H1 (cell line): Measurements from ENCODE around the gene IL21R. TPM values are rescaled to one million over a fixed set of nuclear protein-coding genes. Genes with fewer than 3 reads are reported as not detected.

Source experiments
- CTCF ChIA-PET: fragments of 300-600 bp; sonication (Branson Sonifier 250); formaldehyde crosslinking; loops from one replicate; lab custom pipeline; 2021; ENCODE audit not compliant: partially characterized antibody; lab: Charles Lee
- POLR2A ChIA-PET: fragments of 300-600 bp; sonication (Branson Sonifier 250); formaldehyde crosslinking; loops from one replicate; lab custom pipeline; 2021; ENCODE audit warnings: inconsistent platforms; ENCODE audit not compliant: partially characterized antibody; lab: Charles Lee
- DNase-seq, 2 experiments: peaks; one replicate each; pipeline versions ENCODE4 v3.0.0 to v3.0.0-alpha.2; 2010 to 2022; ENCODE audit warnings: low spot score in 2 of 2, low read depth in 1 of 2, mixed read lengths in 1 of 2
- FAIRE-seq: peaks from 2 replicates; lab custom pipeline; 2011; peaks lifted over from hg19 to GRCh38; lab: Jason Lieb, UNC
- H2AFZ ChIP-seq: 2 replicates; pipeline ENCODE4 v1.8.1; 2012; ENCODE audit warnings: low read length, inconsistent platforms
- H2AK5ac ChIP-seq: 2 replicates; pipeline ENCODE4 v1.6.1; 2013; ENCODE audit warnings: low read depth, low read length
- H2BK120ac ChIP-seq: replicated peaks from 2 replicates; pipeline ENCODE3; 2013; ENCODE audit warnings: low read depth, low read length, inconsistent platforms
- H2BK12ac ChIP-seq: 2 replicates; pipeline ENCODE4 v1.6.1; 2013; ENCODE audit warnings: low read depth, low read length
- H2BK15ac ChIP-seq: 2 replicates; pipeline ENCODE4 v1.6.1; 2013; ENCODE audit warnings: low read length
- H2BK20ac ChIP-seq: 2 replicates; pipeline ENCODE4 v1.6.1; 2013; ENCODE audit warnings: low read length
- H2BK5ac ChIP-seq: 2 replicates; pipeline ENCODE4 v1.6.1; 2013; ENCODE audit warnings: low read depth, low read length
- H3K14ac ChIP-seq: 2 replicates; pipeline ENCODE4 v1.6.1; 2013; ENCODE audit warnings: inconsistent platforms; ENCODE audit not compliant: insufficient read length
- H3K18ac ChIP-seq: 2 replicates; pipeline ENCODE4 v1.6.1; 2013; ENCODE audit warnings: low read length; ENCODE audit errors: extremely low read depth
- H3K23ac ChIP-seq: 2 replicates; pipeline ENCODE4 v1.6.1; 2013; ENCODE audit warnings: inconsistent platforms; ENCODE audit not compliant: insufficient read length
- H3K23me2 ChIP-seq: 2 replicates; pipeline ENCODE4 v1.6.1; 2013; ENCODE audit warnings: low read depth, low read length
- H3K27ac ChIP-seq: 2 replicates; pipeline ENCODE4 v1.6.1; 2011; ENCODE audit warnings: low read depth, low read length, inconsistent platforms
- H3K27me3 ChIP-seq, 4 experiments: replicated peaks in 1 of 4; 1 replicate in 1 of 4; 2 replicates in 3 of 4; pipeline versions ENCODE4 v1.6.1 to v1.8.1; 2011 to 2013; ENCODE audit warnings: low read length in 3 of 4, mild to moderate bottlenecking in 3 of 4, inconsistent platforms in 2 of 4, mixed read lengths in 2 of 4, moderate library complexity in 1 of 4; ENCODE audit not compliant: control insufficient read depth in 3 of 4, insufficient read depth in 3 of 4; ENCODE audit errors: extremely low read depth in 1 of 4
- H3K36me3 ChIP-seq, 4 experiments: 2 replicates each; pipeline versions ENCODE4 v1.6.1 to v1.8.1; 2011 to 2013; ENCODE audit warnings: mild to moderate bottlenecking in 4 of 4, low read length in 3 of 4, moderate library complexity in 2 of 4, control low read depth in 1 of 4, inconsistent platforms in 1 of 4; ENCODE audit not compliant: insufficient read depth in 4 of 4, control insufficient read depth in 2 of 4
- H3K4ac ChIP-seq: replicated peaks from 2 replicates; pipeline ENCODE3; 2013; ENCODE audit warnings: low read length, low read depth, mixed read lengths, inconsistent platforms; ENCODE audit not compliant: insufficient read length
- H3K4me1 ChIP-seq, 4 experiments: replicated peaks in 1 of 4; 1 replicate in 1 of 4; 2 replicates in 3 of 4; pipeline versions ENCODE4 v1.6.1 to v1.8.1; 2011 to 2013; ENCODE audit warnings: low read length in 3 of 4, inconsistent platforms in 2 of 4, mixed read lengths in 1 of 4; ENCODE audit not compliant: insufficient read depth in 4 of 4, control insufficient read depth in 3 of 4
- H3K4me2 ChIP-seq, 2 experiments: 2 replicates each; pipeline versions ENCODE4 v1.6.1 to v1.8.1; 2011 to 2013; ENCODE audit warnings: low read depth in 2 of 2, low read length in 2 of 2, control low read depth in 1 of 2, inconsistent platforms in 1 of 2, mild to moderate bottlenecking in 1 of 2; ENCODE audit not compliant: insufficient read depth in 1 of 2
- H3K4me3 ChIP-seq, 4 experiments: fragments of 200-600, 300-600 bp in 1 of 4; sonication (generic), shearing (Covaris generic), sonication (Bioruptor Twin) in 1 of 4; 2 replicates each; pipeline versions ENCODE4 v1.5.1 to v1.8.1; 2011 to 2016; ENCODE audit warnings: low read length in 4 of 4, low read depth in 3 of 4, control low read depth in 2 of 4, inconsistent platforms in 2 of 4, mild to moderate bottlenecking in 2 of 4, mixed read lengths in 1 of 4, moderate library complexity in 1 of 4; ENCODE audit not compliant: insufficient read depth in 2 of 4; ENCODE audit errors: extremely low read depth in 1 of 4
- H3K56ac ChIP-seq: replicated peaks from 2 replicates; pipeline ENCODE3; 2013; ENCODE audit warnings: low read depth, mild to moderate bottlenecking, mixed read lengths, low read length, inconsistent platforms; ENCODE audit not compliant: insufficient read length
- H3K79me1 ChIP-seq: 2 replicates; pipeline ENCODE4 v1.6.1; 2013; ENCODE audit warnings: low read depth, low read length, control low read depth
- H3K79me2 ChIP-seq, 2 experiments: 2 replicates each; pipeline versions ENCODE4 v1.6.1 to v1.8.1; 2012 to 2013; ENCODE audit warnings: low read length in 2 of 2, mild to moderate bottlenecking in 2 of 2, inconsistent platforms in 1 of 2; ENCODE audit not compliant: insufficient read depth in 2 of 2, control insufficient read depth in 1 of 2
- H3K9ac ChIP-seq, 4 experiments: replicated peaks in 1 of 4; 1 replicate in 1 of 4; 2 replicates in 3 of 4; pipeline versions ENCODE4 v1.6.1 to v1.8.1; 2011 to 2013; ENCODE audit warnings: low read depth in 3 of 4, low read length in 3 of 4, control low read depth in 2 of 4, mild to moderate bottlenecking in 2 of 4, moderate library complexity in 2 of 4, inconsistent platforms in 1 of 4; ENCODE audit errors: extremely low read depth in 1 of 4
- H3K9me3 ChIP-seq, 2 experiments: 2 replicates each; pipeline versions ENCODE4 v1.6.1 to v1.8.1; 2012 to 2013; ENCODE audit warnings: mild to moderate bottlenecking in 2 of 2, moderate library complexity in 2 of 2, control low read depth in 1 of 2, inconsistent platforms in 1 of 2, low read depth in 1 of 2, low read length in 1 of 2, mixed read lengths in 1 of 2; ENCODE audit not compliant: insufficient read depth in 2 of 2
- H4K20me1 ChIP-seq, 2 experiments: replicated peaks in 1 of 2; 2 replicates each; pipeline versions ENCODE3 to v1.8.1; 2011 to 2013; ENCODE audit warnings: inconsistent platforms in 2 of 2, low read length in 2 of 2, mild to moderate bottlenecking in 1 of 2; ENCODE audit not compliant: insufficient read depth in 2 of 2, control insufficient read depth in 1 of 2
- H4K5ac ChIP-seq: 2 replicates; pipeline ENCODE4 v1.6.1; 2013; ENCODE audit warnings: low read length, low read depth, mixed read lengths, inconsistent platforms; ENCODE audit not compliant: insufficient read length
- H4K8ac ChIP-seq: 2 replicates; pipeline ENCODE4 v1.8.0; 2013; ENCODE audit warnings: mild to moderate bottlenecking, moderate library complexity, low read length, inconsistent platforms; ENCODE audit not compliant: insufficient read depth; ENCODE audit errors: extremely low read depth
- H4K91ac ChIP-seq: replicated peaks from 2 replicates; pipeline ENCODE3; 2013; ENCODE audit warnings: low read length, mixed read lengths, inconsistent platforms; ENCODE audit not compliant: insufficient read length
- CTBP2 ChIP-seq: IDR thresholded peaks from 2 replicates; pipeline ENCODE4 v1.7.0; 2011; ENCODE audit warnings: borderline replicate concordance, mild to moderate bottlenecking, moderate library complexity, mixed read lengths, low read length; ENCODE audit not compliant: insufficient read depth, insufficient read length
- CTCF ChIP-seq, 3 experiments: IDR thresholded peaks; 1 replicate in 2 of 3; 2 replicates in 1 of 3; pipeline versions ENCODE4 v1.5.1 to v1.6.1; 2011; ENCODE audit warnings: low read length in 3 of 3, mild to moderate bottlenecking in 3 of 3, inconsistent platforms in 2 of 3, low read depth in 1 of 3, moderate library complexity in 1 of 3; ENCODE audit not compliant: insufficient read depth in 1 of 3; ENCODE audit errors: control extremely low read depth in 1 of 3
- GTF2F1 ChIP-seq: IDR thresholded peaks from 2 replicates; pipeline ENCODE4 v1.6.1; 2012; ENCODE audit warnings: low read depth, low read length, improper control_type of control experiment, borderline replicate concordance
- HDAC6 ChIP-seq: IDR thresholded peaks from one replicate; pipeline ENCODE4 v1.7.1; 2012; ENCODE audit warnings: low read depth, mild to moderate bottlenecking, inconsistent platforms, low read length, moderate library complexity
- NRF1 ChIP-seq: IDR thresholded peaks from 2 replicates; pipeline ENCODE4 v1.6.1; 2011; ENCODE audit warnings: mild to moderate bottlenecking, low read depth, low read length, improper control_type of control experiment
- RAD21 ChIP-seq, 2 experiments: IDR thresholded peaks in 1 of 2; conservative IDR thresholded peaks in 1 of 2; 2 replicates each; pipeline ENCODE4 v1.6.1; 2011; ENCODE audit warnings: low read depth in 2 of 2, low read length in 2 of 2, improper control_type of control experiment in 1 of 2, inconsistent platforms in 1 of 2, mild to moderate bottlenecking in 1 of 2, moderate library complexity in 1 of 2
- RBBP5 ChIP-seq: IDR thresholded peaks from 2 replicates; pipeline ENCODE4 v1.7.1; 2012; ENCODE audit warnings: low read depth, mild to moderate bottlenecking, inconsistent platforms, low read length, moderate library complexity, borderline replicate concordance
- SIN3A ChIP-seq, 2 experiments: IDR thresholded peaks in 1 of 2; conservative IDR thresholded peaks in 1 of 2; 2 replicates each; pipeline ENCODE4 v1.6.1; 2011 to 2012; ENCODE audit warnings: low read length in 2 of 2, improper control_type of control experiment in 1 of 2, low read depth in 1 of 2, mild to moderate bottlenecking in 1 of 2
- SP1 ChIP-seq: IDR thresholded peaks from 2 replicates; pipeline ENCODE4 v1.6.1; 2011; ENCODE audit warnings: low read depth, low read length
- SP2 ChIP-seq: IDR thresholded peaks from 2 replicates; pipeline ENCODE4 v1.6.1; 2012; ENCODE audit warnings: mild to moderate bottlenecking, low read length, inconsistent platforms
- SP4 ChIP-seq: IDR thresholded peaks from 2 replicates; pipeline ENCODE4 v1.6.1; 2012; ENCODE audit warnings: low read length, inconsistent platforms
- WGBS, 2 experiments: shearing (Covaris generic) in 1 of 2; methylation state at CpG; one replicate each; pipeline versions ENCODE4 v1.1.6 to v1.1.7; 2013 to 2015; ENCODE audit warnings: low lambda C conversion rate in 2 of 2, mixed read lengths in 2 of 2, inconsistent platforms in 1 of 2, low coverage in 1 of 2, missing lambda C conversion rate in 1 of 2; ENCODE audit not compliant: insufficient replicate concordance in 2 of 2, insufficient coverage in 1 of 2, insufficient read length in 1 of 2; ENCODE audit errors: extremely low coverage in 1 of 2, missing lambda C conversion rate in 1 of 2; 5-methylcytosine and 5-hydroxymethylcytosine counted together
- polyA plus RNA-seq, 7 experiments: library from polyadenylated mRNA; depleted of rRNA in 3 of 7; stranded (reverse) in 5 of 7; unstranded in 2 of 7; fragments of >200 nt in 5 of 7; fragments of 200-250 nt in 2 of 7; gene quantifications; 1 replicate in 5 of 7; 2 replicates in 1 of 7; 4 replicates in 1 of 7; pipeline versions ENCODE4 v1.2.1 to v1.2.3, GENCODE V29; 2011 to 2013; ENCODE audit warnings: missing spikeins in 2 of 7, mixed read lengths in 2 of 7
- total RNA-seq: library from RNA; stranded (reverse); fragmentation: NEBNext Ultra II Directional; extraction: Animal tissue kit (Norgen Biotek cat#: 25700); gene quantifications from 2 replicates; pipeline ENCODE4 v1.2.1, GENCODE V29; 2021

Gene IL21R
- total and polyA plus RNA-seq, 2 of the 8 experiments (the other 6 are each of a cell fraction or from before 2014, with no cell fraction given), result 0.34 to 0.70 TPM

GRCh38 chr16:27444470-27444869 is 42.5 kb downstream of the IL21R start:
- no peak overlapping the region for H3K56ac ChIP-seq
- no peak for DNase-seq
- H3K79me1 ChIP-seq, result 0 out of 2 replicates have a peak, but pooled peaks cover under 1% of the 10 kb centered on the region
- H2BK20ac ChIP-seq, result no peak overlapping the region
- no peaks in the 10 kb centered on the region for H3K36me3 ChIP-seq
- H3K14ac ChIP-seq, result no peak overlapping the region
- no peak overlapping the region for H2BK120ac ChIP-seq
- no peak overlapping the region for H3K4me2 ChIP-seq
- no peak overlapping the region for H3K9ac ChIP-seq
- H3K4me1 ChIP-seq, result peaks cover 0 to under 1% (median 0%) of the 10 kb centered on the region in 4 experiments; a peak in 1 of 7 replicates
- ChIA-PET POLR2A (no interaction called here), CTCF (interaction anchor here (2.1 kb wide), 1 partner anchor 12 kb away, joined by 8 read pairs; no protein-coding TSS in a partner anchor)
- no peak overlapping the region for H3K4me3 ChIP-seq
- no peak overlapping the region for H4K5ac ChIP-seq
- H2BK5ac ChIP-seq, result no peak overlapping the region
- peaks cover 2% of the 10 kb centered on the region; the same call in 1 of the 2 replicates for H3K23me2 ChIP-seq
- peaks cover 0 to 4% of the 10 kb centered on the region in 2 experiments for H4K20me1 ChIP-seq
- no peak overlapping the region for H4K91ac ChIP-seq
- no peak overlapping the region for H3K4ac ChIP-seq
- no peak for FAIRE-seq
- H3K27me3 ChIP-seq, result no peaks in the 10 kb centered on the region; a peak in 1 of 7 replicates
- H2BK12ac ChIP-seq, result no peak overlapping the region
- H2AFZ ChIP-seq, result no peak overlapping the region
- H2AK5ac ChIP-seq, result no peak overlapping the region
- no peak overlapping the region for H3K23ac ChIP-seq
- no peak overlapping the region for H2BK15ac ChIP-seq
- H3K27ac ChIP-seq, result no peak overlapping the region
- H3K18ac ChIP-seq, result no peak overlapping the region
- peaks cover 15 to 21% of the 10 kb centered on the region in 2 experiments for H3K9me3 ChIP-seq
- 91% methylated on average over 5 of the region's 5 CpGs; no CpG with 5 or more reads in 1 of the 2 experiments for WGBS, 2 experiments
- H3K79me2 ChIP-seq, result no peaks in the 10 kb centered on the region
- no peak overlapping the region for H4K8ac ChIP-seq
- TF ChIP-seq SP2 (no peak), NRF1 (no peak), GTF2F1 (no peak), CTCF (IDR thresholded peaks at IDR 0.05; ENCODE audit: control extremely low read depth in 1 of 3, insufficient read depth in 1 of 3, low read depth in 1 of 3, low read length in 3 of 3) (no peak), CTBP2 (no peak), RAD21 (IDR thresholded peaks at IDR 0.05 in 1 of 2, conservative IDR thresholded peaks at IDR 0.05 in 1 of 2; ENCODE audit: low read depth in 2 of 2, low read length in 2 of 2) (no peak), SP1 (no peak), HDAC6 (no peak), SP4 (no peak), RBBP5 (no peak), SIN3A (conservative IDR thresholded peaks at IDR 0.05 in 1 of 2, IDR thresholded peaks at IDR 0.05 in 1 of 2; ENCODE audit: low read depth in 1 of 2, low read length in 2 of 2) (no peak)
